Left ventricle myocardium inferior (tissue), 1 donor: ENCODE data around the gene ACSM6. TPM values are rescaled to one million over a fixed set of nuclear protein-coding genes. Genes with fewer than 3 reads are reported as not detected.
A peak's percentile ranks its signal among the peaks of the same experiment; 100 is the strongest.

Experiments used
- DNase-seq: peaks from one replicate; pipeline ENCODE4 v3.0.0-alpha.2; 2020
- H3K27ac ChIP-seq: fragments of 200-600 bp; replicated peaks from 2 replicates; pipeline ENCODE4 v1.8.0; 2021
- H3K27me3 ChIP-seq: fragments of 200-600 bp; 2 replicates; pipeline ENCODE4 v1.8.0; 2021; ENCODE audit warnings: low read depth
- H3K36me3 ChIP-seq: fragments of 200-600 bp; 2 replicates; pipeline ENCODE4 v1.8.0; 2021
- H3K4me1 ChIP-seq: fragments of 200-600 bp; 2 replicates; pipeline ENCODE4 v1.8.0; 2021
- H3K4me3 ChIP-seq: fragments of 200-600 bp; 2 replicates; pipeline ENCODE4 v1.8.0; 2021; ENCODE audit warnings: mild to moderate bottlenecking, moderate library complexity
- H3K9me3 ChIP-seq: fragments of 200-600 bp; replicated peaks from 2 replicates; pipeline ENCODE4 v1.8.0; 2021
- CTCF ChIP-seq: fragments of 200-600 bp; IDR thresholded peaks from 2 replicates; pipeline ENCODE4 v1.8.0; 2021; ENCODE audit warnings: antibody characterized with exemption, mild to moderate bottlenecking, borderline replicate concordance
- intact Hi-C: fragments of 100-400 bp; cut with micrococcal nuclease; formaldehyde crosslinking; loops from one replicate; pipeline ENCODE4 v1.11.0; 2022
- total RNA-seq: library from RNA; stranded (reverse); fragmentation: NEBNext Ultra II Directional; extraction: Animal tissue kit (Norgen Biotek cat#: 25700); gene quantifications from one replicate; pipeline ENCODE4 v1.2.1, GENCODE V29; 2021
- donor health status: DM: no; HTN: yes; CAD: no; lungs with severe emphysema.

ACSM6 gene
- total RNA-seq, 1 donor from 2014 or later = not detected

GRCh38 chr10:95253007-95253406 lies 59.0 kb downstream of the ACSM6 start:
- no peaks in the 10 kb centered on the region for H3K27me3 ChIP-seq
- peaks cover 6% of the 10 kb centered on the region for H3K9me3 ChIP-seq
- intact Hi-C loops = no loop called here
- TF ChIP-seq CTCF = no peak
- no peak for DNase-seq
- H3K36me3 ChIP-seq = peaks cover 32% of the 10 kb centered on the region
- H3K4me3 ChIP-seq = no peak overlapping the region
- H3K4me1 ChIP-seq = peaks cover 74% of the 10 kb centered on the region
- H3K27ac ChIP-seq = peak overlapping the region; percentile 19

GRCh38 chr10:95253686-95254085 lies 59.6 kb downstream of the ACSM6 start:
- Histone ChIP-seq H3K27ac (peak overlapping the region; percentile 19), H3K4me1 (peaks cover 67% of the 10 kb centered on the region), H3K36me3 (peaks cover 39% of the 10 kb centered on the region), H3K9me3 (peaks cover 6% of the 10 kb centered on the region), H3K27me3 (no peaks in the 10 kb centered on the region), H3K4me3 (no peak overlapping the region)
- intact Hi-C loops = no loop called here
- no peak for TF ChIP-seq CTCF
- no peak for DNase-seq

- no peak overlapping the region for H3K27ac ChIP-seq
- no peak for DNase-seq
- TF ChIP-seq CTCF = no peak
- H3K4me1 ChIP-seq = peaks cover 58% of the 10 kb centered on the region
- peaks cover 6% of the 10 kb centered on the region for H3K9me3 ChIP-seq
- peaks cover 46% of the 10 kb centered on the region for H3K36me3 ChIP-seq
- no peaks in the 10 kb centered on the region for H3K27me3 ChIP-seq
- H3K4me3 ChIP-seq = no peak overlapping the region
- intact Hi-C loops = no loop called here
Measured at GRCh38 chr10:95254629-95255028, 60.6 kb downstream of the ACSM6 start.

GRCh38 chr10:95256268-95256667 lies 62.2 kb downstream of the ACSM6 start:
- H3K27me3 ChIP-seq = no peaks in the 10 kb centered on the region
- H3K27ac ChIP-seq = no peak overlapping the region
- H3K4me1 ChIP-seq = peaks cover 56% of the 10 kb centered on the region
- DNase-seq = no peak
- H3K9me3 ChIP-seq = peaks cover 6% of the 10 kb centered on the region
- TF ChIP-seq CTCF = no peak
- no peak overlapping the region for H3K4me3 ChIP-seq
- H3K36me3 ChIP-seq = peaks cover 60% of the 10 kb centered on the region
- intact Hi-C loops = no loop called here

GRCh38 chr10:95257849-95258248 lies 63.8 kb downstream of the ACSM6 start:
- Histone ChIP-seq H3K27ac (no peak overlapping the region), H3K4me3 (no peak overlapping the region), H3K9me3 (peaks cover 6% of the 10 kb centered on the region), H3K36me3 (peaks cover 60% of the 10 kb centered on the region), H3K27me3 (no peaks in the 10 kb centered on the region), H3K4me1 (peaks cover 56% of the 10 kb centered on the region)
- TF ChIP-seq CTCF = no peak
- DNase-seq = no peak
- intact Hi-C loops = no loop called here
